Fibroblast of the aortic adventitia (primary cell): Measurements from ENCODE around the gene TOLLIP. TPM values are rescaled to one million over a fixed set of nuclear protein-coding genes. Genes with fewer than 3 reads are reported as not detected.

Source experiments
- DNase-seq: peaks from one replicate; pipeline ENCODE4 v3.0.0-alpha.2; 2010; ENCODE audit warnings: low read depth
- H3K4me3 ChIP-seq: 2 replicates; pipeline ENCODE4 v1.5.1; 2011; ENCODE audit warnings: low read depth, mild to moderate bottlenecking, control low read depth, low read length, moderate library complexity
- total RNA-seq: library from RNA; depleted of rRNA; stranded (reverse); fragments of >200 nt; gene quantifications from 2 replicates; pipeline ENCODE4 v1.2.3, GENCODE V29; 2012; ENCODE audit warnings: low replicate concordance
- TF ChIP-seq, protein P1 (sequence below): IDR thresholded peaks from 2 replicates; pipeline ENCODE4 v1.5.1; 2011; ENCODE audit warnings: mild to moderate bottlenecking, low read length, control low read depth, inconsistent platforms; ENCODE audit not compliant: insufficient read depth

Gene TOLLIP
- total RNA-seq, 1 donor: 25.4 TPM

DNA sequence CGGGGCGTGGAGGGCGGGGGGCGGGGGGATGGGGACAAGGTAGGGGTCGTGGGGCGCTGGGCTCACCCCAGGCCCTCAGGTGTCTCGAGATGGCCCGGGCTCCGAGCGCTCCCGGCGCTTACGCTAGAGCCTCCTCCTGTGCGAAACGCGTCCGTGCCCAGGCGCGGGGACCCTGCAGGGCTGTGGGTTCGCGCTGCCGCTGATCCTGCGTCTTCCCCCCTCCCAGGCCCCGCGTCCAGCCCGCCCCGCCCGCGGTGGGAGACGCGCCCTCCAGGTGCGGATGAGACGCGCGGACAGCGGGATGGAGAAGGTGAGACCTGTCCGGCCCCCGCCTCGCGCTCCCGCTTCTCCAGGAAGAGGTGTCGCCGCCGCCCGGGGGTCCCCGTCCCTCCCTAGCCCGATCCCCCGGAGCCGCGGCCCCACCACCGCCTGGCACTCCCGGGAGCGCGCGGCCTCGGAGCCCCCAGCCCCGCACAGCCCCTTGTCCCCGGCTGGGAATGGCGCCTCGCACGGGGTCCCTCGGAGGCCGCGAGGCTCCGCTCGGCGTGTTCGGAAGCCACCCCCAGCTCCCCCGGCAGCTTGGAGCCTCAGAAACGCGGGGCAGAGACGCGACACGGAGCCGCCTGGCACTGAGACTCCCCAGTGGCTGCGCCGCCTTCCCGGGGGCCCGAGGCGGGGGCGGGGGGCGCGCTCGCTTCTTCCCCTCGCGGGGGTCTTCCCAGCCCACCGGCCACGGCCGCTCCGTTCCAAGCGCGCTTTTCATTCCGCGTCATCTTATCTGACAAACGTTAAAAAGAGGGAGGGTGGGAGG lies 27.6 kb upstream of the TOLLIP start:
- no peak for DNase-seq
- no peak overlapping the region for H3K4me3 ChIP-seq
- TF ChIP-seq, protein P1, sequence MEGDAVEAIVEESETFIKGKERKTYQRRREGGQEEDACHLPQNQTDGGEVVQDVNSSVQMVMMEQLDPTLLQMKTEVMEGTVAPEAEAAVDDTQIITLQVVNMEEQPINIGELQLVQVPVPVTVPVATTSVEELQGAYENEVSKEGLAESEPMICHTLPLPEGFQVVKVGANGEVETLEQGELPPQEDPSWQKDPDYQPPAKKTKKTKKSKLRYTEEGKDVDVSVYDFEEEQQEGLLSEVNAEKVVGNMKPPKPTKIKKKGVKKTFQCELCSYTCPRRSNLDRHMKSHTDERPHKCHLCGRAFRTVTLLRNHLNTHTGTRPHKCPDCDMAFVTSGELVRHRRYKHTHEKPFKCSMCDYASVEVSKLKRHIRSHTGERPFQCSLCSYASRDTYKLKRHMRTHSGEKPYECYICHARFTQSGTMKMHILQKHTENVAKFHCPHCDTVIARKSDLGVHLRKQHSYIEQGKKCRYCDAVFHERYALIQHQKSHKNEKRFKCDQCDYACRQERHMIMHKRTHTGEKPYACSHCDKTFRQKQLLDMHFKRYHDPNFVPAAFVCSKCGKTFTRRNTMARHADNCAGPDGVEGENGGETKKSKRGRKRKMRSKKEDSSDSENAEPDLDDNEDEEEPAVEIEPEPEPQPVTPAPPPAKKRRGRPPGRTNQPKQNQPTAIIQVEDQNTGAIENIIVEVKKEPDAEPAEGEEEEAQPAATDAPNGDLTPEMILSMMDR: no peak

DNA sequence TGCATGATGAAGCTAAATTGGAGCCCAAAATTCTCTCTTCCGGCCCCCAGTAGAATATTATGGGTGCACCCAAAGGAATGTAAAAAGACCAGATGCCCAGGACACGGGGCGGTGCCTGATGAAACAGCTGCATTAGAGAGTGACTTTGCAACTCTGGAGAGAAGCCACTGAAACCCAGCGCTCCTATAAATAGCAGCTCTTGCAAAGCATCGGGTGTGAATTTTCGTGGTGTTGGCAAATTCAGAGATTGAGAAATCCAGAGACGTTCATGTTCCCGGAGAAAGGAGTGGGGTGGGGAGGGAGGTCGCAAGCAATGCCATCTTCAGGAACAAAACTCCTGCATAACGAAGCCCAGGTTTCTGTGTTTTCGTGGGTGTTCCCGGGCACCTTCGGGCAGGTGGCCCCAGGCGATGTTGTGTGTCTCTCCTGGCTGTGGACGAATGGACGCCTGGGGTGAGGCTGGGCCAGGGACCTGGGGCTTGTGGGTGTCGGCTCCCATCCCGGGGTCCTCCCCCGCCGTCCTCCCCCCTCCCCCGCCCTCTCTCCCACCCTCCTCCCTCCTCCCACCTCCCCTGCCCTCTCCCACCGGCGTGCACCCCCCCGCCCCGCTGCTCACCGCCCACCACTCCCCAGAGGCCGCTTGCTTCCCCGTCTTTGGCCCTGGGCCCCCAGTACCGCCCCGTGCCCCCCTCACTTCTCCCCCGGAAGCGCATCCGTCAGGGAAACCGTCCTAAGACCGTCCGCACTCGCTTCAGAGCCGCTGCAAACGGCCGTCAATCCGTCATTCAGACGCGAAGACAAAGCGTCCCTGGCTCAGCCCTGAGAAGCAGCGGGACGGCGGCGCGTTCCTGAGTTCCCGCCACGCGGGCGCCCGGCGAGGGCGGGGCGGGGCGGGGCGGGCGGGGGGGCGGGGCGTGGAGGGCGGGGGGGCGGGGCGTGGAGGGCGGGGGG lies 26.7 kb upstream of the TOLLIP start:
- peak; percentile 93 for DNase-seq
- TF ChIP-seq, protein P1: no peak
- H3K4me3 ChIP-seq: peak overlapping the region; percentile 67

DNA sequence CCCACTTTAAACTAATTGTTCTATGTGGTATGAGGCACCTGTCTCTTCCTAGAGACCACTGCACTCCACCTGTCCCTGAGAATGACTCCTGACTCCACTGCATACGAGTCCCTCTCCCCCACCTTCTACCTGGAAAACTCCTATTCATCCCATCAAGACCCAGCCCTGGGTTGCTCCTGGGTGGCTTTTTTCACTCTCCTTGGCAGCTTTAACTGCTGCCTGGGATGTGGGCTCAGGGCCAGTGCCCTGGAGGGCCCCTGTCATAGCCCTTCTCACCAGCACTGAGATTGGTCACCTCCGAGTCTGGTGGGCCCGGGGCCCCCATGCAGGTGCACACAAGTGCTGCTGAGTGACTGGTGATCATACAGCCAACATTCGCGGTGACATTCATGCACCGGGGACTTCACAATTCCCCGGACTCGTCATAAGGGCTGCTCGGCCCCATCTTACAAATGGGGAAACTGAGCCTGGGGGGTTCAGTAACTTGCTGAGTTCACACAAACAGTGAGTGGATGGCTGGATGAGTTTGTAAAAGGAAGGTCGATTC lies 25.9 kb upstream of the TOLLIP start:
- TF ChIP-seq, protein P1: no peak
- DNase-seq: no peak
- H3K4me3 ChIP-seq: peak overlapping the region; percentile 67

DNA sequence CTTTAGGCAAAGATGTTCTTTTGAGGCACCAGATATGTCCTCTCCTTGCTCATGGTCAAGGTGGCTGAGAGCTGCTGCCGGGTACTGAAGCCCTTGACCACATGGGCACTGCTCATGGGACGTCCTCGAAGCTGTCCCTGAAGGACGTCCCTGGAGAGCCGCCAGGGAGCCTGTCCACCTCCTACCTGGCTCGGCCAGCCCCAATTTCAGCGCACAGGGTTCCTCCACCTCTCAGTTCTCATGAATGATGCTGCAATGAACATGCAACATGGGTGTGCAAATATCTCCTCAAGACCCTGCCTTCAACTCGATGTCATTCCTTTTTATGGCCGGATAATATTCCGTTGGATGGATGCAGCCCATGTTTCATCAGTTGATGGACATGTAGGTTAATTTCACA lies 24.4 kb upstream of the TOLLIP start:
- TF ChIP-seq, protein P1: no peak
- H3K4me3 ChIP-seq: no peak overlapping the region
- DNase-seq: no peak

DNA sequence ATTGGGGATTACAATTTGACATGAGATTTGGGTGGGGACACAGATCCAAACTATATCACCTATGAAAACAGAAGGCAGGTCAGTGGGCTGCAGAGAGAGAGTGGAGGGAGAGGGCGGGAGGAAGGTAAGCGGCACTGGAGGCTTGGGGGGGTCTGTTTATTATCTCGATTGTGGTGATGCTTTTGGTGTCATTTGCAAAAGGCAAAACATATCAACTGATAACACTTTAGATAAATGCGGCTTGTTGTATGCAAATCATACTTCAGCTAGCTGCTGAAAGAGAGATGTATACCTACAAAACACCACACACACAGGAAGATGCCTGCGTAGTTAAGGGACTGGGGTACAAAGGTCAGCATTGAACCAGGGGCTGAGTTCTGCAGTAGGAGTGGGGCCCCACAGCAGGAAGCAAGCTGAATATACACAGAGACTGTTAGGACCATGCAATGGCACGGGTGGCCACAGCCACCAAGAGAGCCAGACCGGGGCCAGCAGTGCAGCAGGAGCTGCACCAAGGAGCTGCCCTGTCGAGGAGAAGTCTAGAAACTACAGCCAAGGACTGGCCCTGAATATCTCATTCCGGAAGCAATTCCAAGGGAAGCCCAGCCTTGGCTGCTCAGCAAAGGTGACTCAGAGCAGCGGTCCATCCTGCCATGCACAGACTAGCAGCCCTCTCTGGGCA lies 23.8 kb upstream of the TOLLIP start:
- no peak for DNase-seq
- TF ChIP-seq, protein P1: no peak
- no peak overlapping the region for H3K4me3 ChIP-seq

DNA sequence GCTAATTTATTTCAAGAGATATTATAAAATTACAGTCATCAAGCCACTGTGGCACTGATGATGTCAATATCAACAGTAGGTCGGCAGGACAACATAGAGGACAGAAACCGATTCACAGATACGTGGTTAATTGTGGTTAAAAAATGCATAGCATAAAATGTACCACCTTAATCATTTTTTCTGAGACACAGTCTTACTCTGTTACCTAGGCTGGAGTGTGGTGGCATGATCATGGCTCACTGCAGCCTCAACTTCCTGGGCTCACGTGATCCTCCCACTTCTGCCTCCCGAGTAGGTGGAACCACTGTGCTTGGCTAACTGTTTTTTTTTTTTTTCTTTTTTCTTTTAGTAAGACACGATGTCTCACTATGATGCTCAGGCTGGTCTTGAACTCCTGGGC lies 21.0 kb upstream of the TOLLIP start:
- DNase-seq: no peak
- TF ChIP-seq, protein P1: no peak
- H3K4me3 ChIP-seq: no peak overlapping the region
